Astrocyte of the cerebellum (primary cell): ENCODE results near the gene NRP1.
"Not testable (repeated sequence)": the region's sequence is repeated elsewhere in the genome, so short reads cannot be mapped to it uniquely, and the experiment has no call there.

Experiments used
- DNase-seq: peaks from one replicate; pipeline ENCODE4 v3.0.0-alpha.2; 2011; ENCODE audit warnings: low read depth
- H3K4me3 ChIP-seq: 2 replicates; pipeline ENCODE4 v1.5.1; 2011; ENCODE audit warnings: mild to moderate bottlenecking, low read depth, low read length, moderate library complexity
- in situ Hi-C: cut with HindIII; loops from 2 replicates; pipeline ENCODE4 v1.10.0; 2017; ENCODE audit warnings: low sequenced_read_pairs
- TF ChIP-seq, protein P1 (sequence below): IDR thresholded peaks from 2 replicates; pipeline ENCODE4 v1.5.1; 2012; ENCODE audit warnings: low read length, low read depth, moderate library complexity, mild to moderate bottlenecking; ENCODE audit errors: missing control alignments

Gene NRP1

DNA sequence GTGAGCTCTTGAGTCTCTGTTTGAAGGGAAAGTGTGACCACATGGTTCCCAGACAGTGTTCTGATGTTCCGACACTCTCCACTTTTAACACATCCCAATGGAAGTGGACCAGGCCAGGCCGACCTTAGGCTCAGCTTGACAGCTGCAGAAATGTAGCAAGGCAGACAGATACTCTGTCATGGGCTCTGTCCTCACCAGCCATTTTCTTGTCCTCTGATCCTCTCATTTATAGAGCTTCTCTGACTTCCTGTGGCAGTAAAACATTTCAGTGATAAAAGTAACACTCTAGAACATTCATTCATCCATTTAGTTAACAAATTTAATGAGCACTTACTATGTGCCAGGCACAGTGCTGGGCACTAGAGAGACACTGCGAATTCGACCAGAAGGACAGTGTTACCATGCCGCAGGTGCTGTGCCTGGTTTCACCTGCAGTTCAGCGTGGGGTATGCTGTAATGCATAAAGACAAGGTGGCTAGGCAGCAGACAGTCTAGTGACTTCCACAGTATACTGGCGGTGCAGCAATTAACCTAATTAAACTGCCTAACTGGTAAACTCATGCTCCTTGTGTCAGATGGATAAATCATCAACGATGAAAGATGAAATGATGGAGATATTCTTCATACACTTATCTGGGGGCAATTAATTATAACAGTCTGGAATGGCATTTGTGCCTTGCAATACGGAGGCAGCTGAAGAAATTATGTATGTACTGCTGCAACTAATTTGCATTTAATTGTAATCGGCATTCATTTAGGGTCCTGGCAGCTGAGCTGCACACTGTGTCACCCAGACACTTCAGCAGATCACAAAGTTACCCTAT, 188.1 kb downstream of the NRP1 start:
- DNase-seq: no peak
- in situ Hi-C loops: no loop called here
- H3K4me3 ChIP-seq: no peak overlapping the region
- TF ChIP-seq, protein P1, sequence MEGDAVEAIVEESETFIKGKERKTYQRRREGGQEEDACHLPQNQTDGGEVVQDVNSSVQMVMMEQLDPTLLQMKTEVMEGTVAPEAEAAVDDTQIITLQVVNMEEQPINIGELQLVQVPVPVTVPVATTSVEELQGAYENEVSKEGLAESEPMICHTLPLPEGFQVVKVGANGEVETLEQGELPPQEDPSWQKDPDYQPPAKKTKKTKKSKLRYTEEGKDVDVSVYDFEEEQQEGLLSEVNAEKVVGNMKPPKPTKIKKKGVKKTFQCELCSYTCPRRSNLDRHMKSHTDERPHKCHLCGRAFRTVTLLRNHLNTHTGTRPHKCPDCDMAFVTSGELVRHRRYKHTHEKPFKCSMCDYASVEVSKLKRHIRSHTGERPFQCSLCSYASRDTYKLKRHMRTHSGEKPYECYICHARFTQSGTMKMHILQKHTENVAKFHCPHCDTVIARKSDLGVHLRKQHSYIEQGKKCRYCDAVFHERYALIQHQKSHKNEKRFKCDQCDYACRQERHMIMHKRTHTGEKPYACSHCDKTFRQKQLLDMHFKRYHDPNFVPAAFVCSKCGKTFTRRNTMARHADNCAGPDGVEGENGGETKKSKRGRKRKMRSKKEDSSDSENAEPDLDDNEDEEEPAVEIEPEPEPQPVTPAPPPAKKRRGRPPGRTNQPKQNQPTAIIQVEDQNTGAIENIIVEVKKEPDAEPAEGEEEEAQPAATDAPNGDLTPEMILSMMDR: no peak

DNA sequence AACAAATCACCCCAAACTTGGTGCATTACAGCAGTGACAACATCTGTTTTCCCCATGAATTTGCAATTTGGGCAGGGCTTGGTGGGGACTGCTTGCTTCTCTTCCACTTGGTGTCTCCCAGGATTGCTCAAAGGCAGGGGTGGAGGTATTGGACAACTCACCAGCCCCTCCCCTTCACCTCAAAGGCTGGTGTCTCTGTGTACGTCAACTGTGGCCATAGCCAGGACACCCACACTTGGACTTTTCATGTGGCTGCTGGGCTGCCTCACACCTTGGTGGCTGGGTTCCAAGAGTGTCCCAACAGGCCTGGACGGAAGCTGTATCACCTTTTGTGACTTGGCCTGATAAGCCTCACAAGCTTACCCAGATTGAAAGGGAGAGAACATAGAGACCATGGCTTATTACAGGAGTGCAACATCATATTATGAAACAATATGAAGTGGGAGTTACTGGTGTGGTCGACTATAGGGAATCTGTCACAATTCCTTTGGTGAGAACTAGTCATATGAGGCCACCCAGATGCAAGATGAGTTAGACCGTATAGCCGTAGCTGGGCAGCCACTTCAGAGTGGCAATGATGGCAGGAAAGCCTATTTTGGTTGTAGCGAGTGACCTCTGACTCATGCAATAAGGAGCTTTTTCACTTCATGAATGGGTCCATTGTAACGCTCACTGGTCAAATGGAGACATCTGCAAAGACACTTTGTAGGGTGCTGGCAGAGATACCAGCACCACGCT, 188.8 kb downstream of the NRP1 start:
- TF ChIP-seq, protein P1: no peak
- DNase-seq: no peak
- in situ Hi-C loops: no loop called here
- H3K4me3 ChIP-seq: no peak overlapping the region

DNA sequence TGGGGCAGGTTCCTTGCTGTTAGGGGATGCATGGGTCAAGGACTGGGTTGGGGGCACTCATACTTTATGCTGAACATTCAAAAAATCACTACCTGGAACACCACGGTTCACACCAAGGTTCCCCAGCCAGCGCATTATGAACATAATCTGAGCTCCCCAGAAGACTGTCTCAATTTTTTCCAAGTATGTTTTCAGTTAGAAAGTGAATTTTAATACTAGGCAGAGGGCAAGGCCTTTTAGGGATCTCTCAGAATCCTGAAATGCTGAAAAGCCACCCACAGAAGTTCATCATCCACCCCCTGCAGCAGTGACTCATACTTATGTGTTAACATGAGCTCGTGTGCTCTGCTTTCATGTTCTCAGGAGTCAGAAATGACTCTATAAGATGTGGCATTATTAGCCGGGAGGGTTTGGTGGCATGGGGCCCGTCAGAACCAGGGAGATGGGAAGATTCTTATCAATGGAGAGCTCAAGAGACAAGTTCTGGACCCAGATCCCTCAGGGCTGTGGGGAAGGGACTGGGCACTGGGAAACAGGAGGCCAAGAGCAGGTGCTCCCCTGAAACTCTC, 191.2 kb downstream of the NRP1 start:
- in situ Hi-C loops: no loop called here
- no peak for DNase-seq
- TF ChIP-seq, protein P1: no peak
- no peak overlapping the region for H3K4me3 ChIP-seq

DNA sequence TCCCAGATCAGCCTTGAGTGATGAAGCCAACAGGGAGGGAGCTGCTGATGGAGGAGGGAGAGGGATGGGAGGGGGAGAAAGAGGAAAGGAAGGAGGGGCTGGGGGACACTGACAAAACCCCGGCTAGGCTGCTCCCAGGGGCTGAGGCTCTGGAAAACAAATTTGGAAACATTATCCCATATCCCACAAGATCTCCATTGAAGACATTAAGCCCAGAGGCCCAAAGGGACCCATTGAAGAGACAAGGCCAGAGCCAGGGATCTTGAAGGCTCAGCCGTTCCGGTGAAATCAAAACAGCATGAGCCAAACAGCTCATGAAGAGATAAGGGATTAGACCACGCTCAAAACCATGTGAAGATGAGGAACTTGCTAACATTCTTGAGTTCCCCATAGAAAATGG, 192.2 kb downstream of the NRP1 start:
- TF ChIP-seq, protein P1: no peak
- in situ Hi-C loops: no loop called here
- no peak for DNase-seq
- H3K4me3 ChIP-seq: no peak overlapping the region

DNA sequence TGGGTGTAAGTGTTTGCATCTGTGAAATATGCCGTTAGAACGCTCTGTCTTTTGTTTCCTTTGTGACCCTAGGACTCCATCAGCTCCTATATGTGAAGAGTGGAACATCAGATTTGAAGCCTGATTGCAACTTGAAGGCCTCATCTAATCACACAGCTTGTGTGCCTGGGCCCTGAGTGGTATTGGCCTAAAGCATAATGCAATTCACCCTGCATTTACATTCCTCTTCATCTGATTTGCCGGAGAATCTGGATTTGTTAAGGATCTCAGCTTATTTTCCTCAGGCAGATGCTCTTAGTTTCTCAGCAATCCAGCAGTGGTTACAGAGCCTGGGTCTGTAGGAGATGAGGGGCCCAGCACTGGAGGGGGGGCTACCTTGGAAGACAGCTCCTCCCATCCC, 193.2 kb downstream of the NRP1 start:
- TF ChIP-seq, protein P1: no peak
- in situ Hi-C loops: no loop called here
- no peak for DNase-seq
- no peak overlapping the region for H3K4me3 ChIP-seq

DNA sequence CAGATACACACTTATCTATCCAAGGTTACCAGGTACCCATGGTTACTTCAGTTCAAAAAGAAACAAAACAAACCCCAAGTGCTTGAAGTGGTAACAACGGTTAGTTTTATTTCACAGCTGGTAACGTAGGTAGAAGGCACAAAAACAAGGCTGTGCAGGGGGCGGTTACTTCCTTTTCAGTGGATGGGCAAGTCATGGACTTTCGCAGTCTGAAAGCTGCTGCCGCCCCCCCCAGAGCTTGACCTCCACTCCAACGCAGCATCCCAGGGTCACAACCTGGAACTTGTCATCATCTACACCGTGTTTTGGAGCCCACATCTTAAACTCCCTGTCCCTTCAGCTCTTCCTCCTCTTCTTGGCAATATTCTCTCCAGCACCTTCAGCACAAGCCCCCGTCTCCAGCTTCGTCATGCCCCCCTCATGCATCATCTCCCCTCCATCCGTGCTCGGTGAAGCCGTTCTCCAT, 195.3 kb downstream of the NRP1 start:
- DNase-seq: no peak
- in situ Hi-C loops: no loop called here
- H3K4me3 ChIP-seq: no peak overlapping the region

DNA sequence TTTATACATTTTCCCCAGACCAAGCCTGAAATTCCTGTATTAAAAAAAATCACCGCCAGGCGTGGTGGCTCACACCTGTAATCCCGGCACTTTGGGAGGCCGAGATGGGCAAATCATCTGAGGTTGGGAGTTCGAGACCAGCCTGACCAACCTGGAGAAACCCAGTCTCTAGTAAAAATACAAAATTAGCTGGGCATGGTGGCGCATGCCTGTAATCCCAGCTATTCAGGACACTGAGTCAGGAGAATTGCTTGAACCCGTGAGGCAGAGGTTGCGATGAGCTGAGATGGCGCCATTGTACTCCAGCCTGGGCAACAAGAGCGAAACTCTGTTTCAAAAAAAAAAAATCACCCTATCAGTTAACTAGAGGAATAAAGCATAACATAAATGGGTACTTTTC, 195.8 kb downstream of the NRP1 start:
- in situ Hi-C loops, H3K4me3 ChIP-seq, DNase-seq: not testable (repeated sequence)

More for the DNA sequence above, 195.3 kb downstream of the NRP1 start:
- TF ChIP-seq, protein P1: no peak
